Measurements from ENCODE around the gene S1PR5. TPM values are rescaled to one million over a fixed set of nuclear protein-coding genes. Genes with fewer than 3 reads are reported as not detected.

The S1PR5 gene
- total RNA-seq, 1 donor from 2014 or later = under 0.01 TPM

DNA sequence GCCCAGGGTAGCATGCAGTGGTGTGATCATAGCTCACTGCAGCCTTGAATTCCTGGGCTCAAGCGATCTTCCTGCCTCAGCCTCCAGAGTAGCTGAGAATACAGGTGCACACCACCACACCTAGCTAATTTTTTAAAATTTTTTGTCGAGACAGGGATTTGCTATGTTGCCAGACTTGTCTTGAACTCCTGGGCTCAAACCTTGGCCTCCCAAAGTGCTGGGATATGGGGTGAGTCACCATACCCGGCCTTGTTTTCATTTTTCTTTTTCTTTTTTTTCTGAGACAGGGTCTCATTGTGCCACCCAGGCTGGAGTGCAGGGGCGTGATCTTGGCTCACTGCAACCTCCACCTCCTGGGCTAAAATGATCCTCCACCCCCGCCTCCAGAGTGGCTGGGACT is 52.8 kb downstream of the S1PR5 start:
- no peak for DNase-seq

Other genes with a start within 250 kb of the S1PR5 start
- 21.3 and 59.7 TPM in 2 replicates for gene ICAM1, start 246.3 kb downstream of the S1PR5 start, total RNA-seq
- gene ICAM4, start 230.5 kb downstream of the S1PR5 start, total RNA-seq = 0.79 and 0.85 TPM in 2 replicates
- gene ICAM5, start 227.5 kb downstream of the S1PR5 start, total RNA-seq = 0.09 and 0.17 TPM in 2 replicates
- 0.47 and 1.4 TPM in 2 replicates for gene ZGLP1, start 207.6 kb downstream of the S1PR5 start, total RNA-seq
- gene FDX2, start 201.4 kb downstream of the S1PR5 start, total RNA-seq = 18.7 and 25.4 TPM in 2 replicates
- 13.3 and 30.9 TPM in 2 replicates for gene RAVER1, start 183.9 kb downstream of the S1PR5 start, total RNA-seq
- 7.2 and 9.4 TPM in 2 replicates for gene ICAM3, start 177.8 kb downstream of the S1PR5 start, total RNA-seq
- 95.6 and 110 TPM in 2 replicates for gene TYK2, start 136.9 kb downstream of the S1PR5 start, total RNA-seq
- 367 and 370 TPM in 2 replicates for gene CDC37, start 113.9 kb downstream of the S1PR5 start, total RNA-seq
- 2.2 and 5.3 TPM in 2 replicates for gene PDE4A, start 96.9 kb downstream of the S1PR5 start, total RNA-seq
- 125 and 147 TPM in 2 replicates for gene KEAP1, start 14.1 kb downstream of the S1PR5 start, total RNA-seq
- gene ATG4D, start 26.5 kb upstream of the S1PR5 start, total RNA-seq = 9.5 and 12.6 TPM in 2 replicates
- gene KRI1, start 48.6 kb upstream of the S1PR5 start, total RNA-seq = 8.6 and 11.2 TPM in 2 replicates
- 4.6 and 7.6 TPM in 2 replicates for gene CDKN2D, start 51.5 kb upstream of the S1PR5 start, total RNA-seq
- gene AP1M2, start 69.9 kb upstream of the S1PR5 start, total RNA-seq = 0.17 TPM in 1 of 2 replicates, not detected in the other
- gene SLC44A2, start 108.1 kb upstream of the S1PR5 start, total RNA-seq = 67.7 and 132 TPM in 2 replicates
- gene ILF3, start 136.9 kb upstream of the S1PR5 start, total RNA-seq = 85.8 and 190 TPM in 2 replicates
- gene QTRT1, start 184.0 kb upstream of the S1PR5 start, total RNA-seq = 23.1 and 26.4 TPM in 2 replicates
- gene DNM2, start 200.6 kb upstream of the S1PR5 start, total RNA-seq = 118 and 185 TPM in 2 replicates

Measured in dermis blood vessel endothelial cell (primary cell).